Erythroblast (primary cell): ENCODE measurements around the gene PLSCR4.
A peak's percentile ranks its signal among the peaks of the same experiment; 100 is the strongest.

Experiments
- DNase-seq, 2 experiments: peaks; one replicate each; lab custom pipeline; 2025; lab: John Stamatoyannopoulos, UW
- GATA1 ChIP-seq: IDR thresholded peaks from 2 replicates; pipeline ENCODE4 v1.6.1; 2011; ENCODE audit warnings: low read depth, mild to moderate bottlenecking, control low read depth, low read length, moderate library complexity
- POLR2A ChIP-seq: IDR thresholded peaks from 2 replicates; pipeline ENCODE4 v1.6.1; 2011; ENCODE audit warnings: mild to moderate bottlenecking, low read length

Gene PLSCR4

DNA sequence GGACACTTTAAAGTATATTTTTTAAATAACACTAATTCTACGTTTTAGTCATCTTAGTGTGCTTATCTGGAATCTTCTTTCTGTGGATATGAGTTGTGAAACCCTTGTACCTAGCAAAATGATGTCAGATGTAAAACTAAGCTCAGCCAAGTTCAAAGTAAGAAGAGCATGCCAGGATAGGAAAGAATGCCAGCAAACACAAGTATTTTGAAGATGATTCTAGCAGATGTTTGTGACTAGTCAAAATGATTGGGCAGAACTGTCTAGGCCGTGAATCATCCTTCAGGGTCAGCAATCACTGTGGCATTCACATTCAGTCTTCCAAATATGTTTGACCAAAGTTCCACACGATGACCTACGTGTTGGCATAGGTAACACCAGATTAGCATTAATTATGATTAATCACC, 84.5 kb downstream of the PLSCR4 start:
- no peak for DNase-seq
- TF ChIP-seq POLR2A (no peak), GATA1 (no peak)

DNA sequence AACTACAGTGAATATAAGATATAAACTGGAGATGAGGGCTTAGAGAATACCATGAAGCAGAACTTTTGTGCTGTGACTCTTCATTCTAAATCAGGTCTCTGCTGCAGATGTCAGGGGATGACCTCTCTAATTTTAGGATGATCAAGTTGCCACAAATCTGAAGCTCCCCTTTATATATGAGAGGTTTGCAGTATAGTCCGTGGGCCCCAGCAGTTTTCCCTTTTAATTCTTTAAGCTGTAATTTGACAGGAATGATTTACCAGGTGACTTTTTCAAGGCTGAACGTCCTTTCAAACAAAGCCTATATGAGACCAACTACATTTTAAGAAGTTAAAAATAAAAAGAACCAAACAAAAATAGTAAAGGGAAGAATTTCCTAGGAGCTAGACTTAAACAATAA, 85.0 kb downstream of the PLSCR4 start:
- DNase-seq, result no peak
- TF ChIP-seq POLR2A (no peak), GATA1 (no peak)

DNA sequence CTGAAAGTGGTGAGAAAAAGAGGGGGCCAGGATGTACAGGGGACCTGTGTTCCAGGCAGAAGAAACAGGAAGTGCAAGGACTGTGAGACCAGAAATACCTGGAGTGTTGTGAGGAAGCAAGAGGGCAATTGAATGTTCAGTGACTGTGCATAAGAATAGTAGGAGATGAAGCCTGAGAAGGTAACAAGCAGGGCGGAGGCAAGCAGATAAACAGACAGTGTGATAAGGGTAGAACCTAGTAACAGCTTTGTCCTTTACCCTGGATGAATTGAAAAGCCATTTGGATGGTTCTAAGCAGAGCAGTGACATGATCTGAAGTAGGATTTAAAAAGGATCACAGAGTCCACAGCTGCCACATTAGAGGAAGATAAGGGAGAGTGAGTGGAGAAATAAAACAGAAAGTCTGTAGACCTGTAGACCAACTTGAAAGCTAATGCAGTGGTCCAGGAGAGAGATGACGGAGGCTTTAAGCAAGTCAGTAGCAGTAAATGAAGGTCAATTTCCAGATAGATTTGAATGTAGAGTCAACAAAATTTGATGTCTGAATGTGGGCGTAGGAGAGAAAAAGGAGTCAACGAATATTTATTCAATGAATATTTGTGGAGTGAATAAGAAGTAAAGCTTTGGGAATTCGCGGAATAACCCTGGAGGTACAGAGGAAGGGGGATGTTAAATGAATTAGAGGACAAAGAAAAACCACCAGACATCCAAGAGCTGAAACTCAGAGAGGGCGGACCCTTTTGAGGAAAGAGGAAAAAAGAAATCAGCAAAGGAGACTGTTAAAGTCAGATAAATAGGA, 85.7 kb downstream of the PLSCR4 start:
- no peak for TF ChIP-seq GATA1
- DNase-seq, result peak in 1 of 2 experiments; percentile 5

DNA sequence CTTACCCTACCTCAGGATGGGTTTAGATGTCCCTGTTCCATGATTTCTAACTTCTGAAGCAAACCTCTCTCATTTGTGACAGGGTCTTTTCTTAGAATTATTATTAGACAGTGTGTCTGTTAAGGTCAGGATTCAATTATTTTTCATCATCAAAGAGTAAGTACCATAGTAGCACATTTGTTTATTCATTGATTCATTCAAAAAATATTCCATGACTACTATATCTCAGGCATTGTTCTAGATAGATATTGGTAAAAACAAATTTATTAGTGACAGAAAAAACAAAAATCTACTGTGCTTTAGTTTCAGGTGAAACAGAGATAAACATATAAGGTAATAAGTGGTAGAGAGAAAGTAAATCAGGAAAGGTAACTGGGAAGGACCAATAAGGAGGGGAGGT, 86.4 kb downstream of the PLSCR4 start:
- no peak for DNase-seq
- TF ChIP-seq GATA1 (no peak), POLR2A (no peak)

DNA sequence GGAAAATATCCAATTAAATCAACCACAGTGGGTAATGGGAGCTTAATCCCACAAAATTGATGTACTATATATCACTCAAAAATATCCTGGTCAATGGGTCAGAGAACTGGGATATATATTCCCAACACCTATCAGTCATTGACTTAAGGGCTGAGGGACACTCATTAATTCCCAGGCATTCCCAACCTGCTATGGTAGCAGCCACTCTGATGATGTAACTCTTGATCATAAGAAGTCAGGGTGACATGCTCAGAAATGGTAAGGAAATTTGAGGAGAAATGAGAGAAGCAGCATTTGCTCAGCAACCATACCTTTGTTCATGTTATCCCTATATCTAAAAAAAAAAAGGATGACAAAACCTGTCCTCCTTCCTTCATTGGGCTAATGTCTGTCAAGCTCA, 86.8 kb downstream of the PLSCR4 start:
- no peak for DNase-seq
- TF ChIP-seq GATA1, result no peak
- no peak for TF ChIP-seq POLR2A

DNA sequence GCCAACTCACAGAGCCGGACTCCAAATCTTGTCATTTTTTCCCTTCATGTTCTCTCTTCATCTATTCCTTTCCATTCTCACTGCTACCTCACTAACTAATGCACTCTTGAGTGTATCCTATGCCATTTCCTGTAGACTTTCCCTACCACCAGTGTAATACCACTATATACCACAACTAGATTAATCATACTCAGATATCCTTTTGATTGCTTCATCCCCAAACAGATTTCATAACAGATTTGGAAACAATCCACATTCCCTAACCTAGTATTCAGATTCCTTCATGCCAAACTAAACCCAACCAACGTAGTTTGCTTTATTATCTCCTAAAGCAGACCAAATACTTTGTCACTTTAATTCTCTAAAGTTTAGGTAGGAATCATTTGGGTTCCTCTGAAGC, 87.3 kb downstream of the PLSCR4 start:
- no peak for DNase-seq

DNA sequence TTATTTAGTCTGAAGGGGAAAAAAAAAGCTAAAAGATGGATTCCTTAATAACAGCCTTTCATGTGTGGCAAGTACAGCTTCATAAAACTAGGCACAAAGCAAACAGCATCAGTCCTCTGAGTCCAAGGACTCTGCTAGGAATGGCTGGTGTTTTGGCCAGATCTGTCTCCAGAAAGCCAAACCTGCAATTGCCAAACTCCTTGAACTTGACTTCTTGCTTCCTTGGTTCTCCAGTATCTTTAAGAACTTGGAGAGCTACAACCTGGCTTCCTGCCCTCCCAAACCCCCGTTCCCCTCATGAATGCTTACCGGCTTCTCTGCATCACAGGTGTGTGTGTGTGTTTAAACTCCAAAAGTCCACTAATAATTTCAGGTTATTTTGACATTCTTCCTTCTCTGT, 88.3 kb downstream of the PLSCR4 start:
- DNase-seq, result no peak
- no peak for TF ChIP-seq POLR2A
- no peak for TF ChIP-seq GATA1

More for the DNA sequence above, 87.3 kb downstream of the PLSCR4 start:
- no peak for TF ChIP-seq POLR2A

DNA sequence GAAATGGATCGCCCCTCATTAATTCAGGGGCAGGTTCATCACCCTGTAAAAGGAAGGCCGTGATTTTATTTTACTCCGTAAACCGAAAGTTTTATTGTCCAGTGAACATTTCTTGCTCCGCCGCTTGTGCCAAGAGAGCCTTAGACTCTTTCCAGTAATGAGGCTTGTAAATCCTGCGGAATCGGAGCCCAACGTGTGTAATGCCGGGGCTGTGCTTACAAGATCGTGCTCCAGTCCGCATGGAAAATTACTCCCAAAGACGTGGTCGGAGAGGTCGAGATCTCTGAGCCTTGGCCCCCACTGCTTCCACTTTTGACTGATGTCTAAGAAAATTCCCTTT, 89.3 kb downstream of the PLSCR4 start:
- no peak for DNase-seq
- TF ChIP-seq POLR2A, result no peak
- TF ChIP-seq GATA1, result no peak

DNA sequence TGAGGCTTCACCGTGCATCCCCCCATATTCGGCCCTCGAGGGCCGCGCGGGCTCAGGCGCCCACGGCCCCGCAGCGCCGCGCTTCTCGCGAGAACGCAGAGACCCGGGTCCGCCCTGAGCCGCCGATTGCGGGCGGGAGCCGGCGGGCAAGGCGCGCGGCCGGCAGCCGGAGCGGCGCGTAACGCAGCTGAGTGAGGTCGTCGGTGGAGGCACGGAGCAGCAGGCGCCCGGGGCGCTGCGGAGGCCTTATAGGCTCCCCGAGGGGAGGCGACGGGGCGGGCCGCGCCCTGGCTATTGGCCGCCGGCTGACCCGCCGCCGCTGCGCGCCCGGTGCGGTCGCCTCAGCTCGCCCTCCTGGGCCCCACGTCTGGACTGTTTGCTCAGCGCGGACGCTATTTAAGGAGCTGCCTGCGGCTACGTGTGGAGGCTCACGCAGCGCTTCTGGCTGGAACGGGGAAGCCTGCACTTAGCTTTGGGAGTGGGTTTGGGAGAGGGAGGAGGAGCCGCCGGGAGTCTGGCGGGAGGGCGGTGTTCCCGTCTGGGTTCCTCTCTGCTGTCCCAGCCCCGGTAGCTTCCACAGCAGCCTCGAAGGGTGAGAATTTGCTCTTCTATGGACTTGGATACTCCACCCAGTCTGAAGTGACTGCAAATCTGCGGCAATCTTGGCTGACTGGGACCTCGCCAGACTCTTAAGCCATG, 89.8 kb downstream of the PLSCR4 start, which contains the start of gene PLOD2:
TSS of gene PLOD2 (minus strand) at position 221 of the 699 bp plus-strand sequence. CDS start at position 26, 195 bp downstream.
- no peak for TF ChIP-seq POLR2A
- DNase-seq, result peak; percentile 65 to 73

DNA sequence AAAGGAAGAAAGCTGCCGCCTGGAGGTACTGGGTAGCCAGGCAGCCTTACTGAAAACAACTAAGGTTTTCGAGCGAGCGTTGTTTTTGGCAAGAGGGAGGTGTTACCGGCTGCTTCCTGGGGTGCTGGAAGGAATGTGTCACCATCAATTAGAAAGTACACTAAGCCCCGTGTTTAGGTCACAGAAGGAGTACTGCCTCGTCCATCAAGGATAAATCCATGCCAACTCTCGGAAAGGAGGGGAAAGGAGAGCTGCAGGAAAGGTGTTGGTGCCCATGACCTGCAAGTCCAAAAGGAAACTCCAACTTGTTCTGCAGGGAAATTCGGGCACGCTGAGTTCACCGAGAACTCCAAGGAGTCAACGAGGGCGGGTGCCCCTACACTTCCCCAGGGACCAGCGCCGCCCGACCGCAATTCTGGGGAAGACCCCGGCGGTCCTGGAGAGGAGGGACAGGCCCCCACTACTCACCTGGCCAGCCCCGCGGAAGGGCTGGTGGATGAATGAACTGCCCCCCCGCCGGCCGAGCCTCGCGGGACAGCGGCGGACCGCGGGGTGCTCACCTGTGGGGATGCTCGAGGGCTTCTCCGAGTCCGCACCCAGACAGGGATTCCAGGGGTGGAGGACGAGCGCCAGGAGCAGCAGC, 90.5 kb downstream of the PLSCR4 start:
- TF ChIP-seq POLR2A, result no peak
- no peak for TF ChIP-seq GATA1
- peak; percentile 16 to 22 for DNase-seq

DNA sequence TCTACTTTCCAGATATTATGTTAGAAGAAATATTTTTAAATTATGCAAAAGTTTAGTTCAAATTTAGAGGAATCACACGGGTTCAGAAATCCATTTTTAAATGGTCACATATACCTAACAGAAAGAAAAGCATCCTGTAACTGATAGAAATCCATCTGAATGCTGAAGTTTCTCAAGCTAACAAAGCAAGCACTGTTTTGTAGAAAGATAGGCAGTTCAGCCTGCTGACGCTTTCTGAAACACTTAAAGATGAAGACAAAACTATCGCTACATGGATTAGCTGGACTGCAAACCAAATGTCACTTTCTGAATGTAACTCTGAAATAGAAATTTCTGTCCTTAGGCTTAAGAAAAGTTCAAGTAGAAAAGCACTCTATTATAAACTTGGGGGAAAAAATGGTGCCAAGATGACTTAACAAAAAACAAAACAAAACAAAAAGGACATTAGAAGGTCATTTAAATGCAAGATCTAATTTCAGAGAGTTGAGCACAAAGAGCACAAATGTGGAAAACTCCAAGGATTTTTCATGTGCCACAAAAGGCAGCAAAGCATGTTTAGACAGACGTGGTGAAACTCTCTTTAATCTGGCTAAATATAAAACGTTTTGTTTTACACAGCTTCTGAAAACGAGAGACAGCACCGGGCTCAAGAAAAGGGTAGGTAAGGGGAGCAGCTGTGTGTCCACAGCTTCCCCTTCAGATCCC, 91.1 kb downstream of the PLSCR4 start:
- TF ChIP-seq POLR2A (no peak), GATA1 (no peak)
- DNase-seq, result peak in 1 of 2 experiments; percentile 20

DNA sequence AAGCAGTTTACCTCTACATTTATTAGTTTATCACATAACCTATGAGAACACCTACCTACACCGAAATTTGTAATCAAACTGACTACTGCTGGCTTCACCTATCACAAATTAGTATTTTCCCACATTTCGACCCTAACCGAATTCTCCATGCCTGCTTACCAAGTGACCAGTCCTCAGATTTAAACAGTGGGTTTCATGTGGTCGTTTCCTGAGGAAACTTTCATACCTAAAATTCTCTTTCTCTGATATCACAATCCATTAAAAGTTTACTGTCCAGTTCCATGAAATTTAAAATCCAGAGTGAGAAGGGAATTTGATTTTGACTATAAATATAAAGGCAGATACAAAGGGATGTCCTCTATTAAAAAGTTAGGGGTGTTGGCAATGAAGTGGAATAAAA, 91.9 kb downstream of the PLSCR4 start:
- no peak for DNase-seq
- TF ChIP-seq POLR2A (no peak), GATA1 (no peak)

DNA sequence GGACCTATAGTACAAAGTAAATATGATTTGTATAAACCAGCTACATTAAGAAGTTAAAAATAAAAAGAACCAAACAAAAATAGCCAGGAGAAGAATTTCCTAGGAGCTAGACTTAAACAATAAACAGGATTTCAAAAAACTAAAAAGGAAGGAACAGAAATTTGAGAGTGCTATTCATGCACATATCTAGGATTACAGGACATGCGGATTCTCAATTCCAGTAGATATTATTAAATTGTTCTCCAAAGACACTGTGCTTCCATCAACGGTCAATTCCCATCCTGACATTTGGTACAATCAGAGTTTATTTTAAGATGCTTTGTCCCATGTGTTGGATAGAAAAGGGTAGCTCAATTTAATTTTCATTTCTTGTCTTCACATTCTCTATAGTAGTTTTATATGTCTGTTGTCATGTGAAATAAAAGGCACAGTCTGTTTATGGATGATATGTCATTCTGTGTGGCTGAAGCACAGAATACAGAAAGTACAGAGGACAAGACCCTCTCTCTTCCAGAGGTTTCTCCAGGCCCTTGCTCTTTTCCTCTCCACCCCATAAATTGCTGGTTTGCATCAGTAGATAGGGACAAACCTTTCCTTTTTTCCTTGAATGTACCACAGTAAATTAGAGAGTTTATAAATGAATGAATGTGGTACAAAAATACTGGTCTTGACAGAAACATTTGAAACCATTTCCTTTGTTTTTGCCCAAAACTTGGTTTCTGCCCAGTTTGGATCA, 93.4 kb downstream of the PLSCR4 start:
- TF ChIP-seq GATA1 (no peak), POLR2A (no peak)
- no peak for DNase-seq
